RWPE2 (cell line): ENCODE data around the gene CFAP58.
"Not testable (repeated sequence)": the region's sequence is repeated elsewhere in the genome, so short reads cannot be mapped to it uniquely, and the experiment has no call there.

Source experiments
- ATAC-seq: fragments of 200-7000 bp; cut with Tn5 transposase; 3 replicates; pipeline ENCODE4 v1.9.1; 2021; ENCODE audit warnings: low read depth
- DNase-seq: peaks from one replicate; pipeline ENCODE4 v3.0.0-alpha.2; 2020; ENCODE audit warnings: low spot score
- H3K27ac ChIP-seq: fragments of 450-650 bp; 2 replicates; pipeline ENCODE4 v1.5.1; 2017; ENCODE audit warnings: mild to moderate bottlenecking; ENCODE audit not compliant: poor library complexity, severe bottlenecking
- H3K27me3 ChIP-seq: fragments of 250-450 bp; sonication (Bioruptor Pico); 2 replicates; pipeline ENCODE4 v1.5.1; 2021; ENCODE audit warnings: mild to moderate bottlenecking, moderate library complexity; ENCODE audit not compliant: insufficient read depth, poor library complexity, severe bottlenecking
- H3K36me3 ChIP-seq: fragments of 250-450 bp; sonication (Bioruptor Pico); 2 replicates; pipeline ENCODE4 v1.5.1; 2020; ENCODE audit warnings: low read depth, mild to moderate bottlenecking, moderate library complexity
- H3K4me1 ChIP-seq: fragments of 250-450 bp; sonication (Bioruptor Pico); 2 replicates; pipeline ENCODE4 v1.5.1; 2021; ENCODE audit warnings: mild to moderate bottlenecking, moderate library complexity; ENCODE audit not compliant: insufficient read depth, poor library complexity, severe bottlenecking
- H3K4me3 ChIP-seq: fragments of 250-450 bp; sonication (Bioruptor Pico); 2 replicates; pipeline ENCODE4 v1.5.1; 2021; ENCODE audit warnings: mild to moderate bottlenecking, moderate library complexity; ENCODE audit not compliant: severe bottlenecking
- H3K9me3 ChIP-seq: fragments of 250-450 bp; sonication (Bioruptor Pico); 2 replicates; pipeline ENCODE4 v1.5.1; 2021; ENCODE audit warnings: mild to moderate bottlenecking, moderate library complexity; ENCODE audit not compliant: severe bottlenecking
- CTCF ChIP-seq: fragments of 450-650 bp; IDR thresholded peaks from one replicate; pipeline ENCODE4 v1.5.1; 2017; ENCODE audit warnings: mild to moderate bottlenecking, moderate library complexity; ENCODE audit not compliant: poor library complexity, severe bottlenecking

Gene CFAP58

GRCh38 chr10:104457543-104457828, 103.9 kb downstream of the CFAP58 start:
- no peaks in the 10 kb centered on the region for H3K4me1 ChIP-seq
- no peaks in the 10 kb centered on the region for H3K36me3 ChIP-seq
- no peak overlapping the region for H3K27ac ChIP-seq
- no peak for TF ChIP-seq CTCF
- no peak for ATAC-seq
- DNase-seq, result no peak
- H3K9me3 ChIP-seq, result no peaks in the 10 kb centered on the region
- no peak overlapping the region for H3K4me3 ChIP-seq
- no peaks in the 10 kb centered on the region for H3K27me3 ChIP-seq

- not testable (repeated sequence) for H3K27me3 ChIP-seq, H3K36me3 ChIP-seq, H3K9me3 ChIP-seq, H3K4me3 ChIP-seq, DNase-seq, ATAC-seq, H3K4me1 ChIP-seq, H3K27ac ChIP-seq
Measured at GRCh38 chr10:104465575-104465974, 111.9 kb downstream of the CFAP58 start.

- H3K4me3 ChIP-seq, H3K27ac ChIP-seq, DNase-seq, H3K9me3 ChIP-seq, ATAC-seq, H3K36me3 ChIP-seq, H3K27me3 ChIP-seq, H3K4me1 ChIP-seq: not testable (repeated sequence)
Measured at GRCh38 chr10:104468818-104469217, 115.2 kb downstream of the CFAP58 start.

- no peaks in the 10 kb centered on the region for H3K4me1 ChIP-seq
- no peak overlapping the region for H3K4me3 ChIP-seq
- peaks cover 2% of the 10 kb centered on the region for H3K9me3 ChIP-seq
- TF ChIP-seq CTCF, result no peak
- ATAC-seq (peak; percentile 83), DNase-seq (no peak)
- no peak overlapping the region for H3K27ac ChIP-seq
- no peaks in the 10 kb centered on the region for H3K27me3 ChIP-seq
- H3K36me3 ChIP-seq, result no peaks in the 10 kb centered on the region
Measured at GRCh38 chr10:104472505-104472904, 118.9 kb downstream of the CFAP58 start.

GRCh38 chr10:104472957-104473745, 119.5 kb downstream of the CFAP58 start:
- Histone ChIP-seq H3K27ac (no peak overlapping the region), H3K36me3 (no peaks in the 10 kb centered on the region)

More at GRCh38 chr10:104472957-104473745, 119.5 kb downstream of the CFAP58 start:
- Histone ChIP-seq H3K27me3 (no peaks in the 10 kb centered on the region), H3K4me1 (no peaks in the 10 kb centered on the region), H3K4me3 (no peak overlapping the region), H3K9me3 (peaks cover 2% of the 10 kb centered on the region)
- DNase-seq (no peak), ATAC-seq (peak; percentile 12; the same call in 1 of the 3 replicates)
- no peak for TF ChIP-seq CTCF
